Loucy (cell line): ENCODE measurements around the gene RASSF7.

ENCODE experiments used
- H2AFZ ChIP-seq: fragments of 200-600 bp; sonication (generic); 2 replicates; pipeline ENCODE4 v1.6.0; 2016; ENCODE audit warnings: antibody characterized with exemption, mild to moderate bottlenecking, low read length, moderate library complexity
- H3F3A ChIP-seq: fragments of 200-600 bp; 2 replicates; pipeline ENCODE4 v1.6.0; 2016; ENCODE audit warnings: antibody characterized with exemption, low read depth, mild to moderate bottlenecking
- H3K27me3 ChIP-seq: fragments of 200-600 bp; sonication (generic); 2 replicates; pipeline ENCODE4 v1.6.1; 2014; ENCODE audit warnings: low read length, mild to moderate bottlenecking; ENCODE audit not compliant: insufficient read depth, poor library complexity, severe bottlenecking
- H3K36me3 ChIP-seq: fragments of 200-600 bp; sonication (generic); 2 replicates; pipeline ENCODE4 v1.6.1; 2016; ENCODE audit warnings: low read length; ENCODE audit not compliant: insufficient read depth
- H3K4me1 ChIP-seq: fragments of 200-600 bp; sonication (generic); 2 replicates; pipeline ENCODE4 v1.5.1; 2014; ENCODE audit warnings: low read length, mild to moderate bottlenecking; ENCODE audit not compliant: insufficient read depth, poor library complexity, severe bottlenecking
- H3K4me2 ChIP-seq: fragments of 200-600 bp; sonication (generic); 2 replicates; pipeline ENCODE4 v1.6.0; 2014; ENCODE audit warnings: antibody characterized with exemption, low read length, low read depth, mild to moderate bottlenecking; ENCODE audit not compliant: poor library complexity, severe bottlenecking
- H3K4me3 ChIP-seq: fragments of 200-600 bp; sonication (generic); 2 replicates; pipeline ENCODE4 v1.5.1; 2014; ENCODE audit warnings: low read length, mild to moderate bottlenecking, mixed read lengths; ENCODE audit not compliant: poor library complexity, severe bottlenecking
- H3K79me2 ChIP-seq: fragments of 200-600 bp; sonication (generic); 2 replicates; pipeline ENCODE4 v1.6.1; 2014; ENCODE audit warnings: low read length; ENCODE audit not compliant: insufficient read depth
- H3K9ac ChIP-seq: fragments of 200-600 bp; sonication (generic); 2 replicates; pipeline ENCODE4 v1.6.0; 2014; ENCODE audit warnings: mild to moderate bottlenecking, low read depth, low read length, moderate library complexity; ENCODE audit not compliant: poor library complexity, severe bottlenecking
- H3K9me2 ChIP-seq: fragments of 200-600 bp; sonication (generic); replicated peaks from 2 replicates; pipeline ENCODE4 v1.6.1; 2016; ENCODE audit warnings: low read depth, low read length, mixed read lengths
- H3K9me3 ChIP-seq: fragments of 200-600 bp; sonication (generic); 2 replicates; pipeline ENCODE4 v1.6.1; 2014; ENCODE audit warnings: mild to moderate bottlenecking, antibody characterized with exemption, low read length, low read depth; ENCODE audit not compliant: insufficient read depth
- H4K20me1 ChIP-seq: fragments of 200-600 bp; sonication (generic); 2 replicates; pipeline ENCODE4 v1.6.0; 2014; ENCODE audit warnings: antibody characterized with exemption, low read length, mild to moderate bottlenecking; ENCODE audit not compliant: insufficient read depth, poor library complexity, severe bottlenecking
- CTCF ChIP-seq: fragments of 200-600 bp; sonication (generic); conservative IDR thresholded peaks from 2 replicates; pipeline ENCODE4 v1.5.1; 2014; ENCODE audit warnings: mild to moderate bottlenecking, antibody characterized with exemption, low read length
- EZH2phosphoT487 ChIP-seq: fragments of 200-600 bp; IDR thresholded peaks from 2 replicates; pipeline ENCODE4 v1.6.1; 2018; ENCODE audit warnings: antibody characterized with exemption, mild to moderate bottlenecking, moderate library complexity, borderline replicate concordance

The RASSF7 gene

DNA sequence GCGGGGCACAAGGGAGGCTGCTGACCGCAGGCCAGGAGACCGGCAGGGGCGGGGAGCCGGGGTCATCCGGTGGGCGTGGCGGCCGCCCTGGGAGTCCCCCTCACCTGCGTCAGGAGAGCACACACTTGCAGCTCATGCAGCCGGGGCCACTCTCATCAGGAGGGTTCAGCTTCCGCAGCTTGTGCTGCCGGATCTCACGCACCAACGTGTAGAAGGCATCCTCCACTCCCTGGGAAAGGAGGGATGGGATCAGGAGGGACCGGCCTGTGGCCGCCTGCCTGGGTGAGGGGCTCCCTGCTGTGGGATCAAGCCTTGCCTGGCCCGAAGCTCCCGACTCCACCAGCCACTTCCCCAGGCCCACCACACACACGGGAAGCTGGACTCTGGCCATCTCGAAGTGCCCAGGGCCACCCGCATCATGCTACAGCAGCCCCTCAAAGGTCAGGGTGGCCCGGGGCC, 28.2 kb upstream of the RASSF7 start:
- Histone ChIP-seq H3K36me3 (peaks cover 4% of the 10 kb centered on the region; the same call in 1 of the 2 replicates), H3K27me3 (no peaks in the 10 kb centered on the region), H2AFZ (no peak overlapping the region), H3K4me3 (no peak overlapping the region), H3K9ac (no peak overlapping the region), H4K20me1 (peaks cover 18% of the 10 kb centered on the region), H3K4me2 (no peak overlapping the region), H3K9me2 (no peaks in the 10 kb centered on the region), H3K9me3 (no peaks in the 10 kb centered on the region), H3K79me2 (peaks cover 17% of the 10 kb centered on the region), H3F3A (no peaks in the 10 kb centered on the region), H3K4me1 (peaks cover 17% of the 10 kb centered on the region)
- no peak for TF ChIP-seq EZH2phosphoT487
- no peak for TF ChIP-seq CTCF

GRCh38 chr11:532986-533585, 27.7 kb upstream of the RASSF7 start:
- no peak overlapping the region for H2AFZ ChIP-seq
- H3F3A ChIP-seq, result no peaks in the 10 kb centered on the region
- H3K79me2 ChIP-seq, result peaks cover 17% of the 10 kb centered on the region
- H3K4me2 ChIP-seq, result peak overlapping the region; percentile 94
- H3K4me1 ChIP-seq, result peaks cover 17% of the 10 kb centered on the region
- peaks cover 18% of the 10 kb centered on the region for H4K20me1 ChIP-seq
- no peaks in the 10 kb centered on the region for H3K27me3 ChIP-seq
- peak overlapping the region; percentile 94 for H3K4me3 ChIP-seq
- no peaks in the 10 kb centered on the region for H3K9me2 ChIP-seq
- no peaks in the 10 kb centered on the region for H3K9me3 ChIP-seq
- H3K9ac ChIP-seq, result peak overlapping the region; percentile 85
- TF ChIP-seq EZH2phosphoT487, result no peak
- no peak for TF ChIP-seq CTCF
- H3K36me3 ChIP-seq, result peaks cover 4% of the 10 kb centered on the region; the same call in 1 of the 2 replicates

- Histone ChIP-seq H4K20me1 (peaks cover 18% of the 10 kb centered on the region), H3K9ac (peak overlapping the region; percentile 85), H3K4me1 (peaks cover 17% of the 10 kb centered on the region), H3K79me2 (peaks cover 17% of the 10 kb centered on the region), H3K27me3 (no peaks in the 10 kb centered on the region), H3K9me3 (no peaks in the 10 kb centered on the region), H3K36me3 (peaks cover 4% of the 10 kb centered on the region; the same call in 1 of the 2 replicates), H2AFZ (no peak overlapping the region), H3F3A (no peaks in the 10 kb centered on the region), H3K4me3 (peak overlapping the region; percentile 94), H3K4me2 (peak overlapping the region; percentile 94), H3K9me2 (no peaks in the 10 kb centered on the region)
- TF ChIP-seq EZH2phosphoT487 (no peak), CTCF (no peak)
These were observed 27.0 kb upstream of the RASSF7 start for GRCh38 chr11:533586-534395.
